Left colon (tissue), 2 donors: ENCODE results near the gene NPEPL1. TPM values are rescaled to one million over a fixed set of nuclear protein-coding genes. Genes with fewer than 3 reads are reported as not detected.

Experiments
- total RNA-seq, 2 donors: library from RNA; stranded (reverse); fragmentation: NEBNext Ultra II Directional; extraction: Animal tissue kit (Norgen Biotek cat#: 25700); gene quantifications; one replicate each; pipeline ENCODE4 v1.2.1, GENCODE V29; 2021
- donor health status: DM: no; HTN: no; CAD: no.
- donor health status: DM: yes; HTN: yes; CAD: no.

NPEPL1 gene
- total RNA-seq, 2 donors from 2014 or later: 30.3 to 31.1 TPM

Other genes starting within 250 kb of the NPEPL1 start
- under 1 TPM; 0.40 to 0.50 TPM for gene APCDD1L, start 177.4 kb upstream of the NPEPL1 start, total RNA-seq
- gene STX16, start 41.5 kb upstream of the NPEPL1 start, total RNA-seq: 10 to 100 TPM; 39.6 to 40.7 TPM
- gene GNAS-AS1, start 158.1 kb downstream of the NPEPL1 start, total RNA-seq: 1 to 10 TPM in 1 of 2 donors, under 1 TPM in 1; 0.87 to 1.1 TPM
- 100 to 1,000 TPM; 651 to 725 TPM for gene GNAS, start 159.9 kb downstream of the NPEPL1 start, total RNA-seq